ENCODE data around the gene IZUMO2. TPM values are rescaled to one million over a fixed set of nuclear protein-coding genes. Genes with fewer than 3 reads are reported as not detected.

IZUMO2 gene
- under 1 TPM in 1 of 4 donors, not detected in 3; 0.09 TPM for polyA plus RNA-seq
- long read RNA-seq, donor 1 = 0 reads
- long read RNA-seq, donor 2 = 0 reads
- long read RNA-seq, donor 3 = 0 reads
- long read RNA-seq, donor 4 = 0 reads
- long read RNA-seq, donor 5 = 0 reads
- long read RNA-seq, donor 6 = 0 reads
- long read RNA-seq, donor 7 = 0 reads
- long read RNA-seq, donor 8 = 0 reads
- long read RNA-seq, donor 9 = 0 reads
- long read RNA-seq, donor 10 = 0 reads

GRCh38 chr19:50162988-50163387 lies at the start of gene IZUMO2:
Gene IZUMO2 (minus strand): TSS chr19:50163281. CDS start chr19:50163194, 87 bp downstream.
- Histone ChIP-seq H3K27me3 (ENCODE audit: control insufficient read depth in 3 of 3, insufficient read depth in 3 of 3, low read length in 3 of 3) (peaks cover 0 to 5% (median 0%) of the 10 kb centered on the region in 3 donors), H3K4me3 (ENCODE audit: low read depth in 1 of 3, low read length in 3 of 3) (no peak within 1 kb of the TSS), H3K27ac (ENCODE audit: low read depth in 1 of 3, low read length in 2 of 3) (no peak within 1 kb of the TSS), H3K9me3 (ENCODE audit: control insufficient read depth in 2 of 2, insufficient read depth in 1 of 2, low read depth in 1 of 2, low read length in 1 of 2) (peaks cover 0 to 3% of the 10 kb centered on the region in 2 donors), H3K36me3 (ENCODE audit: control insufficient read depth in 3 of 3, insufficient read depth in 2 of 3, low read depth in 1 of 3, low read length in 3 of 3) (no peaks in the 10 kb centered on the region), H3K4me1 (ENCODE audit: control insufficient read depth in 3 of 3, insufficient read depth in 2 of 3, low read depth in 1 of 3, low read length in 2 of 3) (peaks cover 0 to 2% (median 0%) of the 10 kb centered on the region in 3 donors)
- FAIRE-seq (no peak), DNase-seq (peak in 1 of 2 donors; percentile 48)
- WGBS, 3 donors = 14 to 33% (median 22%) methylated on average over 26 of the region's 26 CpGs

- WGBS, 3 donors = 93 to 97% (median 96%) methylated on average over 45 to 46 of the region's 46 CpGs
- no peak overlapping the region for H3K27ac ChIP-seq (ENCODE audit: low read depth in 1 of 3, low read length in 2 of 3)
- FAIRE-seq = no peak
- no peak overlapping the region for H3K4me3 ChIP-seq (ENCODE audit: low read depth in 1 of 3, low read length in 3 of 3)
- H3K36me3 ChIP-seq (ENCODE audit: control insufficient read depth in 3 of 3, insufficient read depth in 2 of 3, low read depth in 1 of 3, low read length in 3 of 3) = peaks cover 3 to 71% (median 9%) of the 10 kb centered on the region in 3 donors
- peaks cover 0 to 11% of the 10 kb centered on the region in 2 donors for H3K9me3 ChIP-seq (ENCODE audit: control insufficient read depth in 2 of 2, insufficient read depth in 1 of 2, low read depth in 1 of 2, low read length in 1 of 2)
- peaks cover 0 to 5% (median 0%) of the 10 kb centered on the region in 3 donors for H3K27me3 ChIP-seq (ENCODE audit: control insufficient read depth in 3 of 3, insufficient read depth in 3 of 3, low read length in 3 of 3)
- H3K4me1 ChIP-seq (ENCODE audit: control insufficient read depth in 3 of 3, insufficient read depth in 2 of 3, low read depth in 1 of 3, low read length in 2 of 3) = peaks cover 0 to 37% (median 0%) of the 10 kb centered on the region in 3 donors
- DNase-seq = no peak
Measured at GRCh38 chr19:50210425-50210824, 47.3 kb upstream of the IZUMO2 start.

- FAIRE-seq (no peak), DNase-seq (no peak)
- H3K4me1 ChIP-seq (ENCODE audit: control insufficient read depth in 3 of 3, insufficient read depth in 2 of 3, low read depth in 1 of 3, low read length in 2 of 3) = peaks cover 0 to 34% (median 0%) of the 10 kb centered on the region in 3 donors
- H3K4me3 ChIP-seq (ENCODE audit: low read depth in 1 of 3, low read length in 3 of 3) = no peak overlapping the region
- H3K36me3 ChIP-seq (ENCODE audit: control insufficient read depth in 3 of 3, insufficient read depth in 2 of 3, low read depth in 1 of 3, low read length in 3 of 3) = peaks cover 3 to 58% (median 7%) of the 10 kb centered on the region in 3 donors
- no peak overlapping the region for H3K27ac ChIP-seq (ENCODE audit: low read depth in 1 of 3, low read length in 2 of 3)
- H3K27me3 ChIP-seq (ENCODE audit: control insufficient read depth in 3 of 3, insufficient read depth in 3 of 3, low read length in 3 of 3) = peaks cover 0 to 9% (median 0%) of the 10 kb centered on the region in 3 donors
- H3K9me3 ChIP-seq (ENCODE audit: control insufficient read depth in 2 of 2, insufficient read depth in 1 of 2, low read depth in 1 of 2, low read length in 1 of 2) = peaks cover 0 to 11% of the 10 kb centered on the region in 2 donors
- WGBS, 3 donors = 88 to 92% (median 91%) methylated on average over 7 of the region's 7 CpGs
Measured at GRCh38 chr19:50209131-50209530, 46.0 kb upstream of the IZUMO2 start.

GRCh38 chr19:50207730-50208129 lies 44.6 kb upstream of the IZUMO2 start:
- FAIRE-seq = no peak
- Histone ChIP-seq H3K27me3 (ENCODE audit: control insufficient read depth in 3 of 3, insufficient read depth in 3 of 3, low read length in 3 of 3) (peaks cover 0 to 9% (median 0%) of the 10 kb centered on the region in 3 donors), H3K4me1 (ENCODE audit: control insufficient read depth in 3 of 3, insufficient read depth in 2 of 3, low read depth in 1 of 3, low read length in 2 of 3) (peaks cover 0 to 38% (median 2%) of the 10 kb centered on the region in 3 donors), H3K27ac (ENCODE audit: low read depth in 1 of 3, low read length in 2 of 3) (peak overlapping the region; percentile 90 to 100 (median 92)), H3K4me3 (ENCODE audit: low read depth in 1 of 3, low read length in 3 of 3) (no peak overlapping the region), H3K36me3 (ENCODE audit: control insufficient read depth in 3 of 3, insufficient read depth in 2 of 3, low read depth in 1 of 3, low read length in 3 of 3) (peaks cover 3 to 49% (median 5%) of the 10 kb centered on the region in 3 donors), H3K9me3 (ENCODE audit: control insufficient read depth in 2 of 2, insufficient read depth in 1 of 2, low read depth in 1 of 2, low read length in 1 of 2) (peaks cover 0 to 11% of the 10 kb centered on the region in 2 donors)
- 61 to 83% (median 77%) methylated on average over 2 of the region's 2 CpGs for WGBS, 3 donors
- DNase-seq = no peak

GRCh38 chr19:50206191-50206590 lies 43.1 kb upstream of the IZUMO2 start:
- Histone ChIP-seq H3K4me1 (ENCODE audit: control insufficient read depth in 3 of 3, insufficient read depth in 2 of 3, low read depth in 1 of 3, low read length in 2 of 3) (peaks cover 0 to 43% (median 2%) of the 10 kb centered on the region in 3 donors), H3K36me3 (ENCODE audit: control insufficient read depth in 3 of 3, insufficient read depth in 2 of 3, low read depth in 1 of 3, low read length in 3 of 3) (peaks cover 0 to 47% (median 5%) of the 10 kb centered on the region in 3 donors), H3K9me3 (ENCODE audit: control insufficient read depth in 2 of 2, insufficient read depth in 1 of 2, low read depth in 1 of 2, low read length in 1 of 2) (peaks cover 0 to 3% of the 10 kb centered on the region in 2 donors), H3K4me3 (ENCODE audit: low read depth in 1 of 3, low read length in 3 of 3) (peak overlapping the region in 2 of 3 donors; percentile 45 to 72), H3K27me3 (ENCODE audit: control insufficient read depth in 3 of 3, insufficient read depth in 3 of 3, low read length in 3 of 3) (peaks cover 0 to 6% (median 0%) of the 10 kb centered on the region in 3 donors), H3K27ac (ENCODE audit: low read depth in 1 of 3, low read length in 2 of 3) (peak overlapping the region; percentile 97 to 100 (median 98))
- 16 to 55% (median 37%) methylated on average over 6 of the region's 6 CpGs for WGBS, 3 donors
- DNase-seq (peak; percentile 86 to 96), FAIRE-seq (no peak)

- WGBS, 3 donors = 6 to 17% (median 10%) methylated on average over 12 of the region's 12 CpGs
- FAIRE-seq (no peak), DNase-seq (peak; percentile 92 to 97)
- H3K36me3 ChIP-seq (ENCODE audit: control insufficient read depth in 3 of 3, insufficient read depth in 2 of 3, low read depth in 1 of 3, low read length in 3 of 3) = peaks cover 0 to 48% (median 4%) of the 10 kb centered on the region in 3 donors
- peaks cover 0 to 2% of the 10 kb centered on the region in 2 donors for H3K9me3 ChIP-seq (ENCODE audit: control insufficient read depth in 2 of 2, insufficient read depth in 1 of 2, low read depth in 1 of 2, low read length in 1 of 2)
- H3K4me1 ChIP-seq (ENCODE audit: control insufficient read depth in 3 of 3, insufficient read depth in 2 of 3, low read depth in 1 of 3, low read length in 2 of 3) = peaks cover 0 to 43% (median 2%) of the 10 kb centered on the region in 3 donors
- peaks cover 0 to 8% (median 0%) of the 10 kb centered on the region in 3 donors for H3K27me3 ChIP-seq (ENCODE audit: control insufficient read depth in 3 of 3, insufficient read depth in 3 of 3, low read length in 3 of 3)
- H3K4me3 ChIP-seq (ENCODE audit: low read depth in 1 of 3, low read length in 3 of 3) = peak overlapping the region; percentile 11 to 73 (median 72)
- peak overlapping the region; percentile 97 to 100 (median 98) for H3K27ac ChIP-seq (ENCODE audit: low read depth in 1 of 3, low read length in 2 of 3)
Measured at GRCh38 chr19:50205681-50206138, 42.6 kb upstream of the IZUMO2 start.

GRCh38 chr19:50204811-50205675 lies 42.0 kb upstream of the IZUMO2 start:
- DNase-seq = peak; percentile 96 to 98
- Histone ChIP-seq H3K27ac (ENCODE audit: low read depth in 1 of 3, low read length in 2 of 3) (peak overlapping the region; percentile 97 to 100 (median 98)), H3K4me3 (ENCODE audit: low read depth in 1 of 3, low read length in 3 of 3) (peak overlapping the region; percentile 11 to 73 (median 72)), H3K36me3 (ENCODE audit: control insufficient read depth in 3 of 3, insufficient read depth in 2 of 3, low read depth in 1 of 3, low read length in 3 of 3) (peaks cover 0 to 46% (median 0%) of the 10 kb centered on the region in 3 donors), H3K9me3 (ENCODE audit: control insufficient read depth in 2 of 2, insufficient read depth in 1 of 2, low read depth in 1 of 2, low read length in 1 of 2) (no peaks in the 10 kb centered on the region), H3K27me3 (ENCODE audit: control insufficient read depth in 3 of 3, insufficient read depth in 3 of 3, low read length in 3 of 3) (peaks cover 0 to 8% (median 0%) of the 10 kb centered on the region in 3 donors), H3K4me1 (ENCODE audit: control insufficient read depth in 3 of 3, insufficient read depth in 2 of 3, low read depth in 1 of 3, low read length in 2 of 3) (peaks cover 0 to 43% (median 2%) of the 10 kb centered on the region in 3 donors)
- 4 to 7% (median 6%) methylated on average over 45 to 49 of the region's 49 CpGs for WGBS, 3 donors
- FAIRE-seq = no peak

- Histone ChIP-seq H3K9me3 (ENCODE audit: control insufficient read depth in 2 of 2, insufficient read depth in 1 of 2, low read depth in 1 of 2, low read length in 1 of 2) (no peaks in the 10 kb centered on the region), H3K27ac (ENCODE audit: low read depth in 1 of 3, low read length in 2 of 3) (peak overlapping the region; percentile 39 to 100 (median 89)), H3K27me3 (ENCODE audit: control insufficient read depth in 3 of 3, insufficient read depth in 3 of 3, low read length in 3 of 3) (peaks cover 0 to 8% (median 0%) of the 10 kb centered on the region in 3 donors), H3K4me1 (ENCODE audit: control insufficient read depth in 3 of 3, insufficient read depth in 2 of 3, low read depth in 1 of 3, low read length in 2 of 3) (peaks cover 0 to 43% (median 2%) of the 10 kb centered on the region in 3 donors), H3K4me3 (ENCODE audit: low read depth in 1 of 3, low read length in 3 of 3) (peak overlapping the region in 2 of 3 donors; percentile 45 to 66), H3K36me3 (ENCODE audit: control insufficient read depth in 3 of 3, insufficient read depth in 2 of 3, low read depth in 1 of 3, low read length in 3 of 3) (peaks cover 0 to 46% (median 0%) of the 10 kb centered on the region in 3 donors)
- DNase-seq (no peak), FAIRE-seq (no peak)
- WGBS, 3 donors = 38 to 47% (median 44%) methylated on average over 7 of the region's 7 CpGs
Measured at GRCh38 chr19:50204081-50204428, 41.0 kb upstream of the IZUMO2 start.

Data from small intestine (tissue), 16 donors.